ENCODE measurements around the gene BPNT1. TPM values are rescaled to one million over a fixed set of nuclear protein-coding genes. Genes with fewer than 3 reads are reported as not detected.

Gene BPNT1
- total RNA-seq, 6 experiments from 2014 or later, result 13.6 to 26.1 (median 16.8) TPM

GRCh38 chr1:220062629-220063028 is 27.0 kb downstream of the BPNT1 start:
- H3K4me3 ChIP-seq, result no peak overlapping the region
- no peaks in the 10 kb centered on the region for H3K9me3 ChIP-seq
- DNase-seq, result no peak
- intact Hi-C loops (cut with DNase I), result no loop called here
- no peaks in the 10 kb centered on the region for H3K4me1 ChIP-seq
- TF ChIP-seq POLR2A (IDR thresholded peaks at IDR 0.05) (no peak), CTCF (IDR thresholded peaks at IDR 0.05) (no peak)
- H3K27me3 ChIP-seq, result no peaks in the 10 kb centered on the region
- H3K36me3 ChIP-seq, result peaks cover 0 to 44% (median 14%) of the 10 kb centered on the region in 4 donors
- ATAC-seq, result no peak
- no peak overlapping the region for H3K27ac ChIP-seq
- WGBS (ENCODE audit: insufficient coverage, low coverage, low lambda C conversion rate, missing lambda C conversion rate), result 96% methylated on average over 6 of the region's 6 CpGs

GRCh38 chr1:220060876-220061275 is 28.7 kb downstream of the BPNT1 start:
- intact Hi-C loops (cut with DNase I), result no loop called here
- DNase-seq, result no peak
- Histone ChIP-seq H3K27me3 (no peaks in the 10 kb centered on the region), H3K9me3 (no peaks in the 10 kb centered on the region), H3K4me1 (no peaks in the 10 kb centered on the region), H3K36me3 (peaks cover 0 to 36% (median 8%) of the 10 kb centered on the region in 4 donors), H3K4me3 (no peak overlapping the region), H3K27ac (no peak overlapping the region)
- 91% methylated on average over 3 of the region's 3 CpGs for WGBS (ENCODE audit: insufficient coverage, low coverage, low lambda C conversion rate, missing lambda C conversion rate)
- ATAC-seq, result no peak
- TF ChIP-seq POLR2A (IDR thresholded peaks at IDR 0.05) (no peak), CTCF (IDR thresholded peaks at IDR 0.05) (no peak)

GRCh38 chr1:220056374-220056773 is 33.2 kb downstream of the BPNT1 start:
- Histone ChIP-seq H3K4me3 (no peak overlapping the region), H3K4me1 (no peaks in the 10 kb centered on the region), H3K27me3 (no peaks in the 10 kb centered on the region), H3K9me3 (no peaks in the 10 kb centered on the region), H3K27ac (no peak overlapping the region), H3K36me3 (peaks cover 0 to 14% (median 3%) of the 10 kb centered on the region in 4 donors)
- no peak for DNase-seq
- intact Hi-C loops (cut with DNase I), result no loop called here
- 100% methylated on average over 1 of the region's 1 CpG for WGBS (ENCODE audit: insufficient coverage, low coverage, low lambda C conversion rate, missing lambda C conversion rate)
- TF ChIP-seq CTCF (IDR thresholded peaks at IDR 0.05), result no peak
- TF ChIP-seq POLR2A (IDR thresholded peaks at IDR 0.05), result no peak
- no peak for ATAC-seq

GRCh38 chr1:220046052-220046930 is 43.3 kb downstream of the BPNT1 start, which contains the start of gene EPRS1:
Gene EPRS1 (minus strand): TSS chr1:220046505. CDS start chr1:220046388, 117 bp downstream.
- TF ChIP-seq CTCF (IDR thresholded peaks at IDR 0.05), result peak; percentile 60 to 97 (median 67)
- TF ChIP-seq POLR2A (IDR thresholded peaks at IDR 0.05), result peak; percentile 70
- H3K27me3 ChIP-seq, result no peaks in the 10 kb centered on the region
- peaks cover 0 to 12% (median 0%) of the 10 kb centered on the region in 4 donors for H3K4me1 ChIP-seq
- DNase-seq (peak; percentile 94 to 97 (median 96)), ATAC-seq (peak; percentile 99 to 100 (median 100))
- no peaks in the 10 kb centered on the region for H3K9me3 ChIP-seq
- 1% methylated on average over 20 of the region's 71 CpGs for WGBS (ENCODE audit: insufficient coverage, low coverage, low lambda C conversion rate, missing lambda C conversion rate)
- H3K36me3 ChIP-seq, result no peaks in the 10 kb centered on the region
- intact Hi-C loops (cut with DNase I), result no loop called here
- peak within 1 kb of the TSS; percentile 66 to 90 (median 81) for H3K4me3 ChIP-seq
- H3K27ac ChIP-seq, result peak within 1 kb of the TSS; percentile 40 to 71 (median 68)
